Kidney (tissue), 14 donors: ENCODE measurements around the gene SCLY. TPM values are rescaled to one million over a fixed set of nuclear protein-coding genes. Genes with fewer than 3 reads are reported as not detected.

ENCODE experiments used
- DNase-seq, 5 donors: peaks; one replicate each; pipeline ENCODE4 v3.0.0-alpha.2; 2013 to 2020
- FAIRE-seq: peaks from 2 replicates; lab custom pipeline; 2012; peaks lifted over from hg19 to GRCh38; lab: Jason Lieb, UNC
- H3K27ac ChIP-seq, 2 donors: one replicate each; pipeline ENCODE4 v1.7.0; 2013; ENCODE audit warnings: low read depth in 2 of 2, low read length in 2 of 2, inconsistent platforms in 1 of 2
- H3K27me3 ChIP-seq: one replicate; pipeline ENCODE4 v1.7.1; 2013; ENCODE audit warnings: low read length, inconsistent platforms; ENCODE audit not compliant: control insufficient read depth, insufficient read depth
- H3K36me3 ChIP-seq, 3 donors: one replicate each; pipeline versions ENCODE4 v1.7.0 to v1.7.1; 2013; ENCODE audit warnings: low read length in 3 of 3, control low read depth in 1 of 3, inconsistent platforms in 1 of 3; ENCODE audit not compliant: insufficient read depth in 3 of 3, control insufficient read depth in 2 of 3
- H3K4me1 ChIP-seq, 3 donors: one replicate each; pipeline versions ENCODE4 v1.7.0 to v1.7.1; 2013; ENCODE audit warnings: low read length in 3 of 3, inconsistent platforms in 1 of 3, low read depth in 1 of 3; ENCODE audit not compliant: control insufficient read depth in 2 of 3, insufficient read depth in 2 of 3
- H3K4me3 ChIP-seq, 3 donors: one replicate each; pipeline versions ENCODE4 v1.7.0 to v1.8.1; 2013; ENCODE audit warnings: low read length in 3 of 3, control low read depth in 1 of 3, inconsistent platforms in 1 of 3
- H3K9ac ChIP-seq, 3 donors: one replicate each; pipeline versions ENCODE4 v1.7.0 to v1.7.1; 2013; ENCODE audit warnings: low read length in 3 of 3, control low read depth in 1 of 3, inconsistent platforms in 1 of 3
- H3K9me3 ChIP-seq, 3 donors: one replicate each; pipeline versions ENCODE4 v1.7.0 to v1.7.1; 2013; ENCODE audit warnings: low read length in 3 of 3, control low read depth in 1 of 3, inconsistent platforms in 1 of 3; ENCODE audit not compliant: control insufficient read depth in 2 of 3, insufficient read depth in 1 of 3
- CTCF ChIP-seq: IDR thresholded peaks from 3 replicates; pipeline ENCODE4 v1.5.1; 2012; ENCODE audit warnings: mild to moderate bottlenecking, moderate library complexity, borderline replicate concordance; ENCODE audit not compliant: insufficient read depth; ENCODE audit errors: extremely low read depth
- intact Hi-C: fragments of 100-400 bp; cut with DNase I; formaldehyde crosslinking; loops from one replicate; pipeline ENCODE4 v1.11.1; 2022
- polyA plus RNA-seq: library from polyadenylated mRNA; stranded (reverse); fragments of 350-450 nt; fragmentation: Illumina TruSeq; extraction: RNeasy Lipid Tissue Mini Kit (QIAGEN cat#74804); gene quantifications from one replicate; pipeline ENCODE4 v1.2.3, GENCODE V29; 2014; ENCODE audit warnings: low read depth, low replicate concordance; ENCODE audit not compliant: insufficient read depth
- total RNA-seq: library from RNA; stranded (reverse); fragmentation: NEBNext Ultra II Directional; extraction: Animal tissue kit (Norgen Biotek cat#: 25700); gene quantifications from one replicate; pipeline ENCODE4 v1.2.1, GENCODE V29; 2021
- donor health status: control.
- donor health status: control.
- donor health status: control.
- donor health status: control.
- donor health status: control.
- donor health status: DM: yes; HTN: yes; CAD: no.
- donor health status: Normal renal cell carcinoma (clear cell type).

The SCLY gene
- total and polyA plus RNA-seq, 2 donors from 2014 or later: 18.3 to 21.9 TPM

GRCh38 chr2:238029853-238030252 lies 30.9 kb upstream of the SCLY start:
- intact Hi-C loops: no loop called here
- peaks cover 0 to 16% (median 14%) of the 10 kb centered on the region in 3 donors for H3K36me3 ChIP-seq

GRCh38 chr2:238030422-238031155 lies 30.2 kb upstream of the SCLY start:
- H3K4me1 ChIP-seq: no peaks in the 10 kb centered on the region
- H3K36me3 ChIP-seq: peaks cover 0 to 17% (median 16%) of the 10 kb centered on the region in 3 donors
- FAIRE-seq (no peak), DNase-seq (no peak)
- H3K27me3 ChIP-seq: no peaks in the 10 kb centered on the region
- H3K9ac ChIP-seq: no peak overlapping the region
- TF ChIP-seq CTCF: no peak
- intact Hi-C loops: no loop called here
- no peaks in the 10 kb centered on the region for H3K9me3 ChIP-seq
- no peak overlapping the region for H3K4me3 ChIP-seq
- H3K27ac ChIP-seq: no peak overlapping the region

More at GRCh38 chr2:238029853-238030252, 30.9 kb upstream of the SCLY start:
- Histone ChIP-seq H3K4me1 (no peaks in the 10 kb centered on the region), H3K27ac (no peak overlapping the region), H3K27me3 (no peaks in the 10 kb centered on the region), H3K9me3 (no peaks in the 10 kb centered on the region), H3K4me3 (no peak overlapping the region), H3K9ac (no peak overlapping the region)
- DNase-seq (no peak), FAIRE-seq (no peak)
- TF ChIP-seq CTCF: no peak

GRCh38 chr2:238031751-238032150 lies 29.1 kb upstream of the SCLY start:
- no peak for TF ChIP-seq CTCF
- H3K36me3 ChIP-seq: peaks cover 0 to 19% (median 18%) of the 10 kb centered on the region in 3 donors
- intact Hi-C loops: no loop called here
- H3K4me3 ChIP-seq: no peak overlapping the region
- no peaks in the 10 kb centered on the region for H3K9me3 ChIP-seq
- H3K9ac ChIP-seq: no peak overlapping the region
- FAIRE-seq (no peak), DNase-seq (no peak)
- H3K4me1 ChIP-seq: no peaks in the 10 kb centered on the region
- H3K27ac ChIP-seq: no peak overlapping the region
- no peaks in the 10 kb centered on the region for H3K27me3 ChIP-seq
